ENCODE results near the gene SEL1L.
A peak's percentile ranks its signal among the peaks of the same experiment; 100 is the strongest.

Gene SEL1L

GRCh38 chr14:81449576-81449975 lies 84.1 kb downstream of the SEL1L start:
- Histone ChIP-seq H3K9ac (ENCODE audit: low read length) (no peak overlapping the region), H3K4me3 (ENCODE audit: low read length) (no peak overlapping the region), H3K36me3 (ENCODE audit: control insufficient read depth, insufficient read depth, low read length) (no peaks in the 10 kb centered on the region), H3K27me3 (ENCODE audit: control insufficient read depth, insufficient read depth, low read length) (no peaks in the 10 kb centered on the region), H3K27ac (ENCODE audit: low read depth, low read length) (no peak overlapping the region), H3K4me1 (ENCODE audit: control insufficient read depth, insufficient read depth, low read length) (no peaks in the 10 kb centered on the region)

GRCh38 chr14:81449114-81449513 lies 84.5 kb downstream of the SEL1L start:
- Histone ChIP-seq H3K27me3 (ENCODE audit: control insufficient read depth, insufficient read depth, low read length) (no peaks in the 10 kb centered on the region), H3K9ac (ENCODE audit: low read length) (no peak overlapping the region), H3K27ac (ENCODE audit: low read depth, low read length) (no peak overlapping the region), H3K4me3 (ENCODE audit: low read length) (no peak overlapping the region), H3K4me1 (ENCODE audit: control insufficient read depth, insufficient read depth, low read length) (no peaks in the 10 kb centered on the region), H3K36me3 (ENCODE audit: control insufficient read depth, insufficient read depth, low read length) (no peaks in the 10 kb centered on the region)

DNA sequence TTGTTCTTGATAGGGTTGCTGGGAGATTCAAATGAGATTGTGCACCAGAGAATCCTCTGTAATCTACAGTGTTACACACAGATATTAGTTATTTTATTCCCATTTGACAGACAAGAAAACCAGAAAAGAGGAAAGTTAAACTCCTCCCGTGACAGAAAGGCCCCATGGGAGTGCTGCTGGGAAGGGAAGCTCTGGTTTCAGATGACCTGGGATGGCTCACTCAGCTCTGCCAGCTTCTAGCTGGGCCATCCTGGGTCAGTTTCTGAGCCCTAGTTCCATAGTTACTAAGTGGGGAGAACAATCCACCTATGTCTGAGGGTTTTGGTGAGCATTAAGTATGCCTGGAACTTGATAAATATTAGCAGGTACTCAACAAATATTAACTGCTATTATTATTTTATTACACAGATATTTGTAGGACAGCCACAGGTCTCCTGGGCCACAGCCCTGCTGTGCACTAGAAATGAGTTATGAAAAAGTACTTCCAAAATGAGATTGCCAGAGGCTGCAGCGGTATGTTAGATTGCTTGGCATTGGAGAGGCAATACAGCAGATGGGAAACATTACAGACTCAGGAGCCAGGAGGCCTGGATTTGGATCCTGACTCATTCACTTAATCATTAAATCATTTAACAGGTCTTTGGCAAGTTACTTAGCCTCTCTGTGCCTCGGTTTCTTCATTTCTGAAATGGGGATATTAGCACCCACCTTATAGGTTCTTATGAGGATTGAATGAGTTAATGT lies 86.5 kb downstream of the SEL1L start:
- H3K4me1 ChIP-seq (ENCODE audit: control insufficient read depth, insufficient read depth, low read length): no peaks in the 10 kb centered on the region
- H3K9ac ChIP-seq (ENCODE audit: low read length): no peak overlapping the region
- no peaks in the 10 kb centered on the region for H3K27me3 ChIP-seq (ENCODE audit: control insufficient read depth, insufficient read depth, low read length)
- H3K36me3 ChIP-seq (ENCODE audit: control insufficient read depth, insufficient read depth, low read length): no peaks in the 10 kb centered on the region
- no peak overlapping the region for H3K4me3 ChIP-seq (ENCODE audit: low read length)
- H3K27ac ChIP-seq (ENCODE audit: low read depth, low read length): no peak overlapping the region

DNA sequence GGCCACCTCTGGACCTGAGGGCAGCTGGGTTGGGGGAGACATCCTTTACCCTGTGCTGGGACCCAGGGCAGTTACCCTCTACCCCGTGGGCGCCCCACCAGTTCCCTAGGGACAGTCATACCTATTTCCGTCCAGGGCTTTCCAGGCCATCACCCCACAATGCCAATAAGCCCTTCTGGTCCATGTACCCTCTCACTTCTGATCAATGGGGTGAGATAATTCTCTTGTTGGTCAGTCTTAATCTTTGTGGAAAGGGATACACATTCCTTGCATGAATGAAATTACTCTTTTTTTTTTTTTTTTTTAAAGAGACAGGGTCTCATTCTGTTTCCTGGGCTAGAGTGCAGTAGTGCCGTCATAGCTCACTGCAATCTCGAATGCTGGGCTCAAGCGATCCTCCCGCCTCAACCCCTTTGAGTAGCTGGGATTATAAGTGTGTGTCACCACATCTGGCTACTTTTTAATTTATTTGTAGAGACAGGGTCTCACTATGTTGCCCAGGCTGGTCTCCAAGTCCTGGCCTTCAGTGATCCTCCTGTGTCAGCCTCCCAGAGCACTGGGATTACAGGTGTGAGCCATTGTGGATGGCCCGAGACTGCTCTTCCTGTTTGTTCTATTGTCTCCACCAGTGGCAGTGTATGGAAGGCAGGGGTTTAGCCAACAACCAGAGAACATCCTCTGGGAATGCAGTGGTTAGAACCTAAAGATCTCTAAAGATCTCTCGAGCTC lies 87.2 kb downstream of the SEL1L start:
- Histone ChIP-seq H3K9ac (ENCODE audit: low read length) (no peak overlapping the region), H3K4me1 (ENCODE audit: control insufficient read depth, insufficient read depth, low read length) (no peaks in the 10 kb centered on the region), H3K27me3 (ENCODE audit: control insufficient read depth, insufficient read depth, low read length) (no peaks in the 10 kb centered on the region), H3K36me3 (ENCODE audit: control insufficient read depth, insufficient read depth, low read length) (no peaks in the 10 kb centered on the region), H3K27ac (ENCODE audit: low read depth, low read length) (no peak overlapping the region), H3K4me3 (ENCODE audit: low read length) (no peak overlapping the region)

- Histone ChIP-seq H3K27ac (ENCODE audit: low read depth, low read length) (no peak overlapping the region), H3K4me3 (ENCODE audit: low read length) (no peak overlapping the region), H3K36me3 (ENCODE audit: control insufficient read depth, insufficient read depth, low read length) (no peaks in the 10 kb centered on the region), H3K4me1 (ENCODE audit: control insufficient read depth, insufficient read depth, low read length) (peaks cover 2% of the 10 kb centered on the region), H3K27me3 (ENCODE audit: control insufficient read depth, insufficient read depth, low read length) (peaks cover 2% of the 10 kb centered on the region), H3K9ac (ENCODE audit: low read length) (no peak overlapping the region)
Observed at GRCh38 chr14:81441626-81442134, 92.0 kb downstream of the SEL1L start.

DNA sequence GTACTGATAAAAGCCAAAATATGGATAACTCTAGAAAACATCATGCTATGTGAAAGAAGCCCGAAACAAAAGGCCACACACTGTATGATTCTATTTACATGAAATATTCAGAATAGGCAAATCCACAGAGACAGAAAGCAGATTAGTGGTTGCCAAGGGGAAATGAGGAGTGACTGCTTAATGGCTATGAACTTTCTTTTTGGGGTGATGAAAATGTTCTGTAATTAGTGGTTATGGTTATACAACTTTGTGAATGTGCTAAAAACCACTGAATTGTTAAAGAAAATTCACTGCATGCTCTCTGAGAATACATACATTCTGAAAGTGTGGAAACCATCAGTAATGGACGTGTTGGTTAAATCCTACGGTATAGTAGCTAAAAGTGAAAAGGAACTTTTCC lies 93.6 kb downstream of the SEL1L start:
- H3K4me3 ChIP-seq (ENCODE audit: low read length): no peak overlapping the region
- peaks cover 4% of the 10 kb centered on the region for H3K4me1 ChIP-seq (ENCODE audit: control insufficient read depth, insufficient read depth, low read length)
- H3K9ac ChIP-seq (ENCODE audit: low read length): no peak overlapping the region
- peaks cover 12% of the 10 kb centered on the region for H3K27me3 ChIP-seq (ENCODE audit: control insufficient read depth, insufficient read depth, low read length)
- no peak overlapping the region for H3K27ac ChIP-seq (ENCODE audit: low read depth, low read length)
- H3K36me3 ChIP-seq (ENCODE audit: control insufficient read depth, insufficient read depth, low read length): no peaks in the 10 kb centered on the region

DNA sequence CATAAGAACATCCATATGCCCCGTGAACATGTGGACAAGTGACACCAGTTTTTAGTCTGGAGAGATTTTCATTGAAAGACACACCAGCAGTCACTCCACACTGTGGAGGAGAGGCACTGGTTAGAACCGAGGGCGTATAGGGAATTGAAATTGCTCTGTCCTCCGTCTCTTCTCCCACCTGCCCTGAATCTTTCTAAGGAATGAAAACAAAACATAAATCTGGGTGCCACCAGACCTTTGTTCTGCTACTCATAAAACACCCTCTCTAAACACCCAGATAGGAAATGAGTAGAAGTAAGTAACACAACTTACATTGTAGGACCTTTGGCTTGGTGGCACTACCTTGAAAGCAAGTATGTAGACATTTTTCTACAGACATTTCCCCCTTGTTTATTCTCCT lies 96.4 kb downstream of the SEL1L start:
- H3K27ac ChIP-seq (ENCODE audit: low read depth, low read length): no peak overlapping the region
- peaks cover 13% of the 10 kb centered on the region for H3K27me3 ChIP-seq (ENCODE audit: control insufficient read depth, insufficient read depth, low read length)
- no peak overlapping the region for H3K4me3 ChIP-seq (ENCODE audit: low read length)
- H3K9ac ChIP-seq (ENCODE audit: low read length): no peak overlapping the region
- H3K36me3 ChIP-seq (ENCODE audit: control insufficient read depth, insufficient read depth, low read length): no peaks in the 10 kb centered on the region
- H3K4me1 ChIP-seq (ENCODE audit: control insufficient read depth, insufficient read depth, low read length): peaks cover 4% of the 10 kb centered on the region

DNA sequence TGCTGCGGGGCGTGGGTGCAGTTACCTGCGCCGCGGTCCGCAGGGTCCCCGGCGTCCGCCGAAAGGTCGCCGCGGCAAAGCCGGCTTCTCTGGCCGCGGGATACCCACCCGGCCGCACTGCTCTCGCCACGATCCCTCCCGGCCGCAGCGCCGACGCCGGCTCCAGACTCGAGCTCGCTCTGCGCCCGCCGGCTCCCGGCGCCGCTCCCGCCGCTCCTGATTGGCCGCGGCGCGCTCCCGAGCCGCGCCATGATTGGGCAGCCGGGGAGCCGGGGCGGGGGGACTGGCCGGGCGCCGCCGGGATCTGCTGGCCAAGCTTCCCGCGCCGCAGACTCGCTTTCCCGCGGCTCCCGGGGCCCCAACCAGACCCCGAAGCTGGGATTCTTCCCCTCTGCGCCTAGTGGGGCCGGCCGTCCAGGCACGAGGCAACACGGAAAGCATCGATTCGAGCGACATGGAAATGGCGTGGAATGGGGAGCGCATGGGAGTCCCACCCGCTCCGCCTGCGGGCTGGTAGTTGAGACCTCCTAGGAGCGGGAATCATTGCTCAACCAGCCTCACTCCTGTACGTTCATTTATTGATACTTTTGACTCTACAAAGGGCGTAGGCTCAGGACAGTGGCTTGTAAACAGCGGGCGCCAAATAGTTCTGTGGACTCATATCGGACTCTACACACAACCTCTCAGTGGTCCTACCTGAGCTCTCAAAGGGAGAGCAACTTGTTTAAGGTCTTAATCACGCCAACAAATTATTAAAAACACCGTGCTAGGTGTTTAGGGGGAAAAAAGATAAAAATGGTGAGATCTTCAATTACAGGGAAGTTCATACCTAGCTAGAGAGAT lies 97.1 kb downstream of the SEL1L start:
- H3K4me1 ChIP-seq (ENCODE audit: control insufficient read depth, insufficient read depth, low read length): peaks cover 4% of the 10 kb centered on the region
- no peaks in the 10 kb centered on the region for H3K36me3 ChIP-seq (ENCODE audit: control insufficient read depth, insufficient read depth, low read length)
- H3K9ac ChIP-seq (ENCODE audit: low read length): no peak overlapping the region
- H3K4me3 ChIP-seq (ENCODE audit: low read length): peak overlapping the region; percentile 75
- H3K27ac ChIP-seq (ENCODE audit: low read depth, low read length): no peak overlapping the region
- peaks cover 13% of the 10 kb centered on the region for H3K27me3 ChIP-seq (ENCODE audit: control insufficient read depth, insufficient read depth, low read length)

- H3K4me1 ChIP-seq (ENCODE audit: control insufficient read depth, insufficient read depth, low read length): peaks cover 4% of the 10 kb centered on the region
- H3K27ac ChIP-seq (ENCODE audit: low read depth, low read length): no peak overlapping the region
- no peak overlapping the region for H3K9ac ChIP-seq (ENCODE audit: low read length)
- peaks cover 15% of the 10 kb centered on the region for H3K27me3 ChIP-seq (ENCODE audit: control insufficient read depth, insufficient read depth, low read length)
- peak overlapping the region; percentile 71 for H3K4me3 ChIP-seq (ENCODE audit: low read length)
- no peaks in the 10 kb centered on the region for H3K36me3 ChIP-seq (ENCODE audit: control insufficient read depth, insufficient read depth, low read length)
Observed at GRCh38 chr14:81435391-81436295, 98.0 kb downstream of the SEL1L start.

- Histone ChIP-seq H3K36me3 (ENCODE audit: control insufficient read depth, insufficient read depth, low read length) (no peaks in the 10 kb centered on the region), H3K27me3 (ENCODE audit: control insufficient read depth, insufficient read depth, low read length) (peaks cover 15% of the 10 kb centered on the region), H3K4me1 (ENCODE audit: control insufficient read depth, insufficient read depth, low read length) (peaks cover 4% of the 10 kb centered on the region), H3K27ac (ENCODE audit: low read depth, low read length) (no peak overlapping the region), H3K4me3 (ENCODE audit: low read length) (no peak overlapping the region), H3K9ac (ENCODE audit: low read length) (no peak overlapping the region)
Observed at GRCh38 chr14:81435048-81435390, 98.6 kb downstream of the SEL1L start.

GRCh38 chr14:81434230-81434629 lies 99.4 kb downstream of the SEL1L start:
- no peaks in the 10 kb centered on the region for H3K36me3 ChIP-seq (ENCODE audit: control insufficient read depth, insufficient read depth, low read length)
- no peak overlapping the region for H3K4me3 ChIP-seq (ENCODE audit: low read length)
- peaks cover 4% of the 10 kb centered on the region for H3K4me1 ChIP-seq (ENCODE audit: control insufficient read depth, insufficient read depth, low read length)
- no peak overlapping the region for H3K9ac ChIP-seq (ENCODE audit: low read length)
- no peak overlapping the region for H3K27ac ChIP-seq (ENCODE audit: low read depth, low read length)
- H3K27me3 ChIP-seq (ENCODE audit: control insufficient read depth, insufficient read depth, low read length): peaks cover 15% of the 10 kb centered on the region

Measured in rectal smooth muscle tissue (tissue), 1 donor.